ENCODE data around the gene RBM3.

DNA sequence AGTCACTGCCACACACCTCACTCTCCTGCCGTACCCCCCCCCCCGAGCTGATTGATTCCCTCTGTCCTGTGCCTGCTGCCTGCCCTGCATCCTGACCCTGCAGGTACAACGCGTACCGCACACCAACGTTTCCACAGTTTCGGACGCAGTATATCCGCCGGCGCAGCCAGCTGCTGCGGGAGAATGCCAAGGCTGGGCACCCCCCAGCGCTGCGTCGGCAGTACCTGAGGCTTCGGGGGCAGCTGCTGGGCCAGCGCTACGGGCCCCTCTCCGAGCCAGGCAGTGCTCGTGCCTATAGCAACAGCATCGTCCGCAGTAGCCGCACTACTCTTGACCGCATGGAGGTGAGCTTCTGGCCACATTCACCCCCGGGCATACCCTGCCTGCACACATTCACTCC is 24.3 kb downstream of the RBM3 start:
- TF ChIP-seq POLR2A (IDR thresholded peaks at IDR 0.05): no peak
- TF ChIP-seq, protein P1, sequence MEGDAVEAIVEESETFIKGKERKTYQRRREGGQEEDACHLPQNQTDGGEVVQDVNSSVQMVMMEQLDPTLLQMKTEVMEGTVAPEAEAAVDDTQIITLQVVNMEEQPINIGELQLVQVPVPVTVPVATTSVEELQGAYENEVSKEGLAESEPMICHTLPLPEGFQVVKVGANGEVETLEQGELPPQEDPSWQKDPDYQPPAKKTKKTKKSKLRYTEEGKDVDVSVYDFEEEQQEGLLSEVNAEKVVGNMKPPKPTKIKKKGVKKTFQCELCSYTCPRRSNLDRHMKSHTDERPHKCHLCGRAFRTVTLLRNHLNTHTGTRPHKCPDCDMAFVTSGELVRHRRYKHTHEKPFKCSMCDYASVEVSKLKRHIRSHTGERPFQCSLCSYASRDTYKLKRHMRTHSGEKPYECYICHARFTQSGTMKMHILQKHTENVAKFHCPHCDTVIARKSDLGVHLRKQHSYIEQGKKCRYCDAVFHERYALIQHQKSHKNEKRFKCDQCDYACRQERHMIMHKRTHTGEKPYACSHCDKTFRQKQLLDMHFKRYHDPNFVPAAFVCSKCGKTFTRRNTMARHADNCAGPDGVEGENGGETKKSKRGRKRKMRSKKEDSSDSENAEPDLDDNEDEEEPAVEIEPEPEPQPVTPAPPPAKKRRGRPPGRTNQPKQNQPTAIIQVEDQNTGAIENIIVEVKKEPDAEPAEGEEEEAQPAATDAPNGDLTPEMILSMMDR (IDR thresholded peaks at IDR 0.05): no peak

Measured in thyroid gland (tissue), 4 donors.